ENCODE data around the gene TTPAL.

The TTPAL gene

GRCh38 chr20:44496976-44497375 is 21.3 kb downstream of the TTPAL start:
- no peak for DNase-seq (ENCODE audit: low spot score)

- DNase-seq (ENCODE audit: low spot score), result no peak
Observed at GRCh38 chr20:44497761-44498160, 22.1 kb downstream of the TTPAL start.

- DNase-seq (ENCODE audit: low spot score), result no peak
Observed at GRCh38 chr20:44500221-44500620, 24.5 kb downstream of the TTPAL start.

GRCh38 chr20:44501448-44501847 is 25.8 kb downstream of the TTPAL start:
- no peak for DNase-seq (ENCODE audit: low spot score)

GRCh38 chr20:44502968-44503367 is 27.3 kb downstream of the TTPAL start:
- DNase-seq (ENCODE audit: low spot score), result no peak

GRCh38 chr20:44504402-44505307 is 29.0 kb downstream of the TTPAL start:
- no peak for DNase-seq (ENCODE audit: low spot score)

- no peak for DNase-seq (ENCODE audit: low spot score)
Observed at GRCh38 chr20:44509762-44510161, 34.1 kb downstream of the TTPAL start.

- DNase-seq (ENCODE audit: low spot score), result no peak
Observed at GRCh38 chr20:44513871-44514270, 38.2 kb downstream of the TTPAL start.

GRCh38 chr20:44516491-44516890 is 40.8 kb downstream of the TTPAL start:
- DNase-seq (ENCODE audit: low spot score), result peak; percentile 18

- DNase-seq (ENCODE audit: low spot score), result no peak
Observed at GRCh38 chr20:44517454-44517853, 41.8 kb downstream of the TTPAL start.

- no peak for DNase-seq (ENCODE audit: low spot score)
Observed at GRCh38 chr20:44518248-44518647, 42.6 kb downstream of the TTPAL start.

GRCh38 chr20:44520881-44521280 is 45.2 kb downstream of the TTPAL start:
- peak; percentile 9 for DNase-seq (ENCODE audit: low spot score)

GRCh38 chr20:44521484-44522481 is 46.1 kb downstream of the TTPAL start, which contains the start of gene SERINC3:
Gene SERINC3 (minus strand): TSS chr20:44522070. CDS start chr20:44521951, 119 bp downstream.
- peak; percentile 95 for DNase-seq (ENCODE audit: low spot score)

- DNase-seq (ENCODE audit: low spot score), result no peak
Observed at GRCh38 chr20:44522841-44523240, 47.2 kb downstream of the TTPAL start.

- no peak for DNase-seq (ENCODE audit: low spot score)
Observed at GRCh38 chr20:44523746-44524145, 48.1 kb downstream of the TTPAL start.

- DNase-seq (ENCODE audit: low spot score), result no peak
Observed at GRCh38 chr20:44526129-44526528, 50.5 kb downstream of the TTPAL start.

GRCh38 chr20:44527716-44528199 is 52.1 kb downstream of the TTPAL start:
- no peak for DNase-seq (ENCODE audit: low spot score)

- DNase-seq (ENCODE audit: low spot score), result no peak
Observed at GRCh38 chr20:44528309-44528708, 52.6 kb downstream of the TTPAL start.

GRCh38 chr20:44532259-44532980 is 56.7 kb downstream of the TTPAL start:
- DNase-seq (ENCODE audit: low spot score), result no peak

GRCh38 chr20:44532981-44533331 is 57.3 kb downstream of the TTPAL start:
- DNase-seq (ENCODE audit: low spot score), result no peak

GRCh38 chr20:44533928-44534327 is 58.3 kb downstream of the TTPAL start:
- DNase-seq (ENCODE audit: low spot score), result no peak

- DNase-seq (ENCODE audit: low spot score), result no peak
Observed at GRCh38 chr20:44536175-44536574, 60.5 kb downstream of the TTPAL start.
